GM23248 (cell line): ENCODE measurements around the gene CFL1.

Experiments
- EZH2 ChIP-seq: fragments of 200-600 bp; sonication (generic); IDR thresholded peaks from 2 replicates; pipeline ENCODE4 v1.6.1; 2018; ENCODE audit warnings: antibody characterized with exemption, mild to moderate bottlenecking; ENCODE audit not compliant: insufficient read depth, poor library complexity, severe bottlenecking
- EZH2phosphoT487 ChIP-seq: fragments of 200-600 bp; sonication (generic); IDR thresholded peaks from 2 replicates; pipeline ENCODE4 v1.6.1; 2018; ENCODE audit warnings: antibody characterized with exemption, moderate library complexity, mild to moderate bottlenecking, low read depth; ENCODE audit not compliant: insufficient read depth

DNA sequence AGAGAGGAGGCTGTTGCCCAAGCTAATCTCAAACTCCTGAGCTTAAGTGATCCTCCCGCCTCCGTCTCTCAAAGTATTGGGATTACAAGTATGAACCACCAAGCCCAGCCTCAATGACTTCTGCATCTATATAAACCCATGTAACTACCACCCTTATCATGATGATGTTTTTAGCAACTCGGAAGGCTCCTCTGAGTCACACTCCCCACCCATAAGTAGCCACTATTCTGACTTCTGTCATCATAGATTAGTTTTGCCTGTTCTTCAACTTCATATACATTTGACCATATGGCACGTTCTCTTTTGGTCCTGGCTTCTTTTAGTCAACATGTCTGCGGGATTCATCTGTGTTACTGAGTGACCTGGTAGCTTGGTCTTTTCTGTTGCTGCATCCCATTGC is 48.6 kb upstream of the CFL1 start:
- TF ChIP-seq EZH2phosphoT487 (no peak), EZH2 (no peak)
